H4 (cell line): Measurements from ENCODE around the gene HECTD3. TPM values are rescaled to one million over a fixed set of nuclear protein-coding genes. Genes with fewer than 3 reads are reported as not detected.

ENCODE experiments used
- DNase-seq: peaks from one replicate; pipeline ENCODE4 v3.0.0-alpha.2; 2015; ENCODE audit warnings: low spot score
- total RNA-seq: library from RNA; depleted of rRNA; stranded (reverse); fragments of >200 nt; shearing (Covaris generic); gene quantifications from 2 replicates; pipeline ENCODE4 v1.2.3, GENCODE V29; 2014; rRNA removed

The HECTD3 gene
- 16.7 and 20.9 TPM in 2 replicates for total RNA-seq

DNA sequence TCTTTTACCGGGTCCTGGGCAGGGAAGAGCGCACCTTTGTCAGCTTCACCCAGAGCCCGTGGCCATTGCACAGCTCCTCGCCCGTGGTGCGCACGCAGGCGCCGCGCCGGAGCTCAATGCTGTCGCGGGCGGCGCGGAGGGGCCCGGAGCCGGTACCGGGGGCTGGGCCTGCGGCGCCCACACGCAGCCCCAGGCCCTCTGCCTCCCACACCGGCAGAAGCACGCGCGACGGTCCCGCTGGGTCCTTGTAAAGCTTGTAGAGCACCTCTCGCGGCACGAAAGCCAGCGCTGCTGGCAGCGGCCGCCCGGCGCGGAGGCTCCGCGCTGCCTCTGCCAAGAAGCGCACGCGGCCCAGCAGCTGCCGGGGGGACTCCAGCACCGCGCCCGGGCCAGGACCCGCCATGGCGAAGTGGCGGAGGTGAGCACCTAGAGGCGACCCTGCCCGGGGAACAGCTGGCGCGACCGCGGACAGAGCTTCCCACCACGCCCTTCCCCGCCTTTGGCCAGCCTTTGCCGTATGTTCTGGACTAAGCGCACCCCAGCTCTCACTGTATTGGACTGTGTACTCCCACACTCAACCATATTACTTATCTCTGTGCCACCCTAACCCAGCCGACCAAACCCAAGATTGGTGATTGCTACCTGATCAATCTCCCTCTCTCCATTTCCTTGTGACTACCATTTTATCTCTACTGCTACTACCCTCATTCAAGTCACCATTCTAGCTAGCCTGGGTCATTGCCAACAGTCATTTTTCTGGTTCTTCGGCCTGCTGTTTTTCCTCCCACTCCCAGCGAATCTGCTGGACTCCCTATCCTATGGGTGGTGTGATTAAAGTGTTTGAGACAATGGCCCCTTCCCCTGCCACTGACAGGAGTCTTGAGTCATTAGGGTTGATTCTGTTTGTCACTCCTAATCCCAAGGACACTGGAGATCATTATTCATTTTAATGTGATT, at the start of gene HECTD3:
HECTD3 (minus strand) TSS at position 470 of the 957 bp plus-strand sequence; CDS start at position 403, 67 bp downstream.
- DNase-seq = peak; percentile 85

GRCh38 chr1:45059829-45060228, 48.7 kb upstream of the HECTD3 start:
- no peak for DNase-seq

- no peak for DNase-seq
These were observed 46.4 kb upstream of the HECTD3 start for GRCh38 chr1:45057542-45057941.

DNA sequence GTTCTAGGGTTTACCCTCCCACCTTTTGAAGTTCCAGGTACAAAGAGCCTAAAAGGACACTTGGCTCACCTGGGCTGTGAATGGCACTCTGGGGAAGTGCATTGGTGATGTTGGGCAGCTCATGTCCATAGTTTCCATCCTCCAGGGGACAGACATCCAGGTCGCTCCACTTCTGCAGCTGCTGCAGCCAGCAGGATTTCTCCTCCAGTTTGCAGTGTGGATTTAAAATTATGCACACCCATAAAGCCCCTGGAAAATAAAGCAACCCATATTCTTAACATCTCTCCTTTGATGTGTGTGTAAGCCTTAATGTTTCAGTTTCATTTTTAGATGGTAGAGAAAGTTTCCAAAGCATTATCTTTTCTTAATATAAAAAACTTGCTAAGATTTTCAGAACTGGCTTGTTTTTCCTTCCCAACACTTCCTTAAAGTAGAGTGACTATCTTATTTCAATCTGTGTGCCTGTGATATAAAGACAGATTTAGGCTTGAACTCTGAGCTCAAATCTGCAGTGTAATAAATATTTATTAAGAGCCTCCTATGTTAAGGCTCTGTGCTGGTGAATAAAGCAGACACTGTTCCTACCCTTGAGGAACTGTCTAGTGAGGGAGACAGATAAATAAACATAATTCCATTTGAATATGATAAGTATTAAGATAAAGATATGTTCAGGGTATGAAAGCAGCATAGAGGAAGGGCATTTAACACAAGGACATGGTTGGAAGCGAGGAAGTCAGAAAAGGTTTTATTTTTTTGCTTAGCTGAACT, 40.1 kb upstream of the HECTD3 start:
- DNase-seq = no peak

GRCh38 chr1:45047032-45047431, 35.9 kb upstream of the HECTD3 start:
- DNase-seq = no peak

GRCh38 chr1:45044916-45045315, 33.8 kb upstream of the HECTD3 start:
- no peak for DNase-seq

DNA sequence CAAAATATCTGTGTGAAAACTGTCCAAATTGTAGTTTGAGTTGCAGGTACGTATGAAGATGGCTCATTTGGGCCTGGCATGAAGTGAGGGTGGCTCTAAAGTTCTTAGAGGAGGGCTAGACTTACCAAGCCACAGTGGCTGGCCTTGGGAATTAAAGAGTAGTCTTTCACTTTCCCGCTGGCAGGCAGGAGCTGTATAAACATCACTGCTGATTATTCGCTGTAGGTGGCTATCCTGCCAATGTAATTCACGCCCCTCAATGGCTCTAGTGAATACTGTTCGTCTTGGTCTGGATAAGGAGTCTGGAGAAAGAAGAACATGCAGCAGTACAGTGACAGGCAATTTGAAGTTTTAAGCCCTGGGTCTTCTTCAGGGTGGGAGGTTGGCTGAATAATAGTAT, 32.0 kb upstream of the HECTD3 start:
- DNase-seq = no peak

GRCh38 chr1:45040297-45040696, 29.2 kb upstream of the HECTD3 start:
- no peak for DNase-seq

DNA sequence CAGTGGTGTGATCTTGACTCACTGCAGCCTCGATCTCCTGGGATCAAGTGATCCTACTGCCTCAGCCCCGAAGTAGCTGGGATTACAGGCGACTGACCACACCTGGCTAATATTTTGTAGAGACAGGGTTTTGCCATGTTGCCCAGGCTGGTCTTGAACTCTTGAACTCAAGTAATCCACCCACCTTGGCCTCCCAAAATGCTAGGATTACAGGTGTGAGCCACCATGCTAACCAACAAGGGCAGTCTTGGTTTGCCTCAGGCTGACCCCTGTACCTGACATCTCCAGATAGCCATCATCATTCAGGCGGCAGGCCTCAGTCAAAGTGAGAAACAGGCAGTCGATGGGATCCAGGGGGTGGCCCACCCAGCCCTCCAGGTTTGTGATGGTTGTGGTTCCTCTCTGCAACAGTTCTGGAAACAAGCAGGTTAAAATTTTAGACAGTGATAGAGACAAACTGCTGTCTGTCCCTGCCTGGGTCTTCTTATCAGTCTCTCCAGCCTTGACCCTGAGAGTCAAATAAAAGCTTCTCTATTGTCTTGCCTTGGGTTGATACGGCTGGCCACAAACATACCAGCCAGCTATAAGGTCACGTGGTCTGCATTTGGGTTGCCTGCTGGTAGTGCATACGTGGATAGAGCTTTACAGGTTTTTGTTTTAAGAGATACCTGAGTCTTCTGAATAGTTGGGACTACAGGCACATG, 27.7 kb upstream of the HECTD3 start:
- DNase-seq = no peak

DNA sequence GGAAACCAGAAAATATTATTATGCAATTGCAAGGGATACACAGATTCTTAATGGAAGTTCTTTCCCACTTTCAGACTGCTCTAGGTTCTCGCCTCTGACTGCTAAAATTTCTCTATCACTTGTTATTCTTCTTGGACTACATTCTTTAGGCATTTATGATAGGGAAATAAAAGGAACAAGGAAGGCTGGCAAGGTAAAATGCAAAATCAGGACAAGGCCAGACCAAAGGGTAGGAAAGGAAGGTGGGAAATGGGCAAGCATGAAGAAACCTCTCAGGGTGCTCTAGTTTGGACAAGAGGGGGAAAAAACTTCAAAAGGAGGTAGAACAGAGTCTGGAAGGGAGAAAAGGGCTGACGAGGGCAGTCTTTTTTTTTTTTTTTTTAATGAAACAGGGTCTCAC, 27.1 kb upstream of the HECTD3 start:
- DNase-seq = no peak

DNA sequence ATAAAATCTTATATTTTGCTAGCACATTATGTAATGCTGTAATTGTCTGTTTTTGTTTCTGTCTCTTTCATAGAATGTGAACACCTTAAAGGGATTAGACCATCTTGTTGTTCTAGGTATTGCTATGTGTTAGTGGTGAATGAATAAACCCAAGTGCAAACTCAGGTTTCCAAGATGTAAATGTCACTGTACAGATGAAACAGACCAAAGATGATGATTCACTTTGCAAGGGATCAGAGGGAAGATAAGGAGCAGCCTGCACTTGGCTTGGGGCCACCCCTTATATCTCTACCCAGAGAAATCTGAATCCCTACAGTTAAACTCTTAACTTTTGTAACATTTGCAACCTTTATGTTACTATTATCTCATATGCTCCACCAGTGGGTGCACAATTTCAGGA, 26.3 kb upstream of the HECTD3 start:
- no peak for DNase-seq

DNA sequence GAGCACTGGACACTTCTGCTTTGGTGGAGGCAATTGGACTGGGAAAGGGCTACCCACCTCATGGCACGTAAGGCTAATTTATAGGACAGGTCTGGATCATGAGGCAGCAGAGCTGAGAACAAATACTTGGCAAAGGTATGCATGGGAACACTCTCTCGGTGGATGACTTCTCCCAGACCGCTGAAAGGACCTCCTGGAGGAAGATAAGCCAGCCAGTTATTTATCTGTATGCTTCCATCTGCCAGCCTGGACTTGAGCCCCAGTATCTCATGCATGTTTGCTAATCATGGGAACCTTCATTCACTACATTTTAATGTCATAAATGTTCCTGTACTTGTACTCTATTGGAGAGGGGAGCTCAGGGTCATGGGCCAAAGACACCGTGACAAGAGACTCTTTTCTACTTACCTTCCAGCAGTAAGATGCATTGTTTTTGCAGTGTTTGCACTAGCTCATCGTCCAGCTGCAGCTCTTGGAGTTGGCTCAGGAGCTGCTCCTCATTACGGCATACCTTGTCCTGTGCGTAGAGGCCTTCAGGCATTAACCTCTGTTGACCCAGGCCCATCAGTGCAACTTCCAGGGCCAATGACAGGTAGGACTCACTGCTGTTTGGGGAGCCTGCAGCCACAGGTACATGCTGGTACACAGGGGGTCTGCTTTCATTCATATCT, 24.6 kb upstream of the HECTD3 start:
- no peak for DNase-seq

GRCh38 chr1:45033356-45033755, 22.2 kb upstream of the HECTD3 start:
- no peak for DNase-seq

DNA sequence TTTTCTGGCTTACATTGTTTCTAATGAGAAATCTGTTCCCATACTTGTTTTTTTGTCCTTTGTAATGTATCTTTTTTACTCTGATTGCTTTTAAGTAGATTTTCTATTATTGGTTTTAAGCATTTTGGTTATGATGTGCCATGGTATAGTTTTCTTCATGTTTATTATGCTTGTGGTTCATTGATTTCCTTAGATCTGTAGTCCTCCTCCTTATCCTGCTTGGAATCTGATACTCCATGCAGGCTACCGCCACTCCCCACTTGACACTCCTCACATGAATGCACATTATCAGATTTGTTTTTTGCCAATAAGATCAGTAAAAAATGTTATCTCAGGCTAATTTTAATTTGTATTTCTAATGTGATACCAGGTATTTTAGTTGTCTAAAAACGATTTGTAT, 21.7 kb upstream of the HECTD3 start:
- DNase-seq = no peak

DNA sequence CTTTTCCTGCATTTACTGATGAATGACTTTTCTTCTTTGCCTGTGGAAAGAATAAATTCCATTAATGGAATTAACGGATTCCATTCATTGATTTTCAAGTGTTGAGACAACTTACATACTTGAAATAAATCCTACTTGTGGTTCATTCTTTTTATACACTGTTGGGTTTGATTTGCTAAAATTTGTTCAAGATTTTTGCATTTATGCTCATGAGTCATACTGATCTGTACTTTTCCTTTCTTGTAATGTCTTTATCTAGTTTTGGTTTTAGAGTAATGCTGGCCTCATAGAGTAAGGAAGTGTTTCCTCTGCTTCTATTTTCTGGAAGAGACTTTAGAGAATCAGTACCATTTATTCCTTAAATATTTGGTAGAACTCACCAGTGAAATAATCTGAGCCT, 15.3 kb upstream of the HECTD3 start:
- DNase-seq = no peak

DNA sequence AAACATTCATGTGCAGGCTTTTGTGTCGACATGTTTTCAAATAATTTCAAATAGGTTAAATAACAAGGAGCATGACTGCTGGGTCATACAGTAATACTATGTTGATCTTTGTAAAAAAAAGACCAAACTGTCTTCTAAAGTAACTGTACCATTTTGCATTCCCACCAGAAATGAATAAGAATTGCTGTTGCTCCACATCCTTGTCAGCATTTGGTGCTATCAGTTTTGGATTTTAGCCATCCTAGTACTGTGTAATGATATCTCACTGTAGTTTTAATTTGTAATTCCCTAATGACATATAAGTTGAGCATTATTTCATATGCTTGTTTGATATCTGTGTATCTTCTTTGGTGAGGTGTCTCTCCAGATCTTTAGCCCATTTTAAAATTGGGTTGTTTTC, 12.5 kb upstream of the HECTD3 start:
- DNase-seq = no peak

GRCh38 chr1:45018599-45019230, 7.6 kb upstream of the HECTD3 start:
- peak; percentile 75 for DNase-seq

DNA sequence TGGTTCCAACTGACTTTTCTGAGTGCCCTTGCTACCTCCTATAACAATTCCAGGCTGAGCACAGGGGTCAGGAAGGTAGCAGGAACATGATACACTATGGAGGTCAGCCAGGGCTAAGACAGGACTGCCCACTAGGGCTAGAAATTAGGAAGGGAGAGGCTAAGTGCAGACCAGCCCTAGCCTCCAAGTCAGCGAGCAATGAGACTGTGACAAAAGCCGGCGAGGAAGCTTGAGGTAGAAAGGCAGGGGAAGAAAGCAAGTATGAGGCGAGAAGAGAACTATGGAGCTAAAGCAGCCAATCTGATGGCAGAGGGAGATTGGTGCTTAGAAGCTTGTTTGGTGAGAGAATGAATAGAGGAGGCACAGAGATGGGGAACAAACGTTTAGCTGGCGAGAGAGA, 5.6 kb upstream of the HECTD3 start:
- DNase-seq = no peak

DNA sequence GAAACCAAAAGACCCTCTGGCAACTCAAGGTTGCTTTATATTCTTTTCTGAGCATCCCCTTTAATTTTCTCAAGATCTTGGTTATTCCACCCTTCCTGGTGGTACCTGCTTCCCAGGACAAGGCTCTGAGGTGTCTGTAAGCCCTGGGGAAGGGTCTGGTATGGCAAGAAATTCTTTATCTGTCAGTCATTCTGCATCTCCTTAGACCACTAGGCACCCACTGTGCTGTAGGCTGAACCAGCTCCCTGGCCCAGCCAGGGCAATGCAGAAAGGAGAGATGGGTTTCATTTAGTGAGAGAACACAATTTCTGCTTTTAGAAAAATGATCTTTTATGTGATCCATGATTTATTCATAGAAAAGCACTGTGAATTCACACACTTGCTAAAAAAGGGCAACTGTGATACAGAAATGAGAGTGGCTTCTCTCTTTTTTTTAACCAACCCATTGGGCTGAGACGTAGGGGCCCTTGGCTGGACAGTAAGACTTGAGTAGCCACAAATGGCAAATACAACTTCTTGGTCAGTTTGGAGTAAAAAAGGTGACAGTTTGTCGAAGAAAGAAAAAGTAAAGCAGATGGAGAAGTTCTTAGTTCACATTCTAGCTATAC, 5.1 kb upstream of the HECTD3 start:
- no peak for DNase-seq

DNA sequence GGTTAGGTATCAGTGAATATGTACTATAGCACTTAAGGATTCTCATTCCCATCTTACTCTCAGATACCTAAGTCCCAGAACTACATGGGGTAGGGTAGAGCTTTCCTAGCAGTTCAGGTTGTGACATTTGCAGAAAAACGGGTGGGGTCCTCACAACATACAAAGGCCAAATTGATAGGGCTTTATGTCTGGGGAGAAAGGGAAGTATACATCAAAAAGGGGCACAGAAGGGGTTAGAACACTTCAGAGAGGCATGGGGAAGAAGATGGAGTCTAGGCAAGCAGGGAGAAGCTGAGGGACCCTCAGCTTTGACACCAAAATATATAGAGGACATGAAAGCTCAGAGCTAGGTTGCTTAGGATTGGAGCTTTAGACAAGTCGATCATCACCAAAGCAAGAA, 4.6 kb upstream of the HECTD3 start:
- no peak for DNase-seq
